Measurements from ENCODE around the gene CEACAM6. TPM values are rescaled to one million over a fixed set of nuclear protein-coding genes. Genes with fewer than 3 reads are reported as not detected.
A peak's percentile ranks its signal among the peaks of the same experiment; 100 is the strongest.

The CEACAM6 gene
- total and polyA plus RNA-seq, 2 of the 13 experiments (the other 11 are each of a cell fraction or from before 2014, with no cell fraction given) = not detected

- no peak overlapping the region for H3K4me2 ChIP-seq (ENCODE audit: low read depth, low read length)
- H2AFZ ChIP-seq (ENCODE audit: low read length) = no peak overlapping the region
- in situ Hi-C loops (cut with HindIII; ENCODE audit: extremely low pct_ligation_motif_present, low pct_unique_long_range_greater_than_20kb) (no loop called here), intact Hi-C loops (cut with micrococcal nuclease; ENCODE audit: unreplicated experiment) (loop anchor here (2.0 kb wide), 1 partner anchor 39 kb away; no protein-coding TSS in a partner anchor)
- no peak for FAIRE-seq
- no peak overlapping the region for H3K4me3 ChIP-seq (replicated peaks in 1 of 3; ENCODE audit: insufficient read depth in 1 of 3, low read depth in 2 of 3, low read length in 3 of 3)
- ATAC-seq = peak; percentile 58
- 0% methylated on average over 1 of the region's 5 CpGs for WGBS (ENCODE audit: low lambda C conversion rate)
- ChIA-PET CTCF (ENCODE audit: low intra/inter-chr PET ratio, low total read pairs) (interaction anchor here (1.2 to 1.6 kb wide), 3 partner anchors 14 to 114 kb away, joined by 3 to 12 read pairs (median 4); no protein-coding TSS in a partner anchor), POLR2A (no interaction called here)
- BruUV-seq (replicated peaks) = no TSS peak
- no peaks in the 10 kb centered on the region for H3K36me3 ChIP-seq (replicated peaks in 1 of 2; ENCODE audit: control insufficient read depth in 1 of 2, insufficient read depth in 2 of 2, low read length in 2 of 2)
- H3K9me3 ChIP-seq (ENCODE audit: low read length) = no peaks in the 10 kb centered on the region
- TF ChIP-seq IRF9 (CRISPR knock-in tag; IDR thresholded peaks at IDR 0.05; ENCODE audit: borderline replicate concordance) = no peak
- no peak for TF ChIP-seq HNF1A (IDR thresholded peaks at IDR 0.05; ENCODE audit: low read depth)
- TF ChIP-seq HNF1A (CRISPR knock-in tag; IDR thresholded peaks at IDR 0.05; ENCODE audit: borderline replicate concordance) = no peak
- TF ChIP-seq CC2D1A (CRISPR knock-in tag; IDR thresholded peaks at IDR 0.05) = no peak
- TF ChIP-seq NR2C2 (CRISPR knock-in tag; IDR thresholded peaks at IDR 0.05; ENCODE audit: borderline replicate concordance) = no peak
- no peak for TF ChIP-seq ATF7-NPFF (CRISPR knock-in tag; IDR thresholded peaks at IDR 0.05; ENCODE audit: low read depth)
- no peak for TF ChIP-seq ZNF776 (CRISPR knock-in tag; IDR thresholded peaks at IDR 0.05)
- TF ChIP-seq RBM39 (IDR thresholded peaks at IDR 0.05; ENCODE audit: low read depth, low read length, poor library complexity, severe bottlenecking) = no peak
- TF ChIP-seq ZBTB38 (CRISPR knock-in tag; IDR thresholded peaks at IDR 0.05) = no peak
- TF ChIP-seq GABPA (IDR thresholded peaks at IDR 0.05; ENCODE audit: low read depth, low read length) = no peak
- no peak for TF ChIP-seq GABPA (CRISPR knock-in tag; IDR thresholded peaks at IDR 0.05; ENCODE audit: low read depth)
- no peak for TF ChIP-seq TEF (CRISPR knock-in tag; IDR thresholded peaks at IDR 0.05)
- TF ChIP-seq KMT2B (CRISPR knock-in tag; IDR thresholded peaks at IDR 0.05) = no peak
- TF ChIP-seq ZFP36 (IDR thresholded peaks at IDR 0.05; ENCODE audit: borderline replicate concordance, low read depth, low read length, partially characterized antibody) = no peak
- TF ChIP-seq IRF2 (CRISPR knock-in tag; IDR thresholded peaks at IDR 0.05) = no peak
- no peak for TF ChIP-seq RBM22 (optimal IDR thresholded peaks at IDR 0.05; ENCODE audit: low read length)
- DNase-seq (ENCODE audit: low spot score) = no peak
- 0 out of 2 replicates have a peak, but pooled peaks cover 5% of the 10 kb centered on the region for H3K4me1 ChIP-seq (ENCODE audit: insufficient read depth, low read length)
- peaks cover 0 to 24% of the 10 kb centered on the region in 2 experiments; a peak in 3 of 5 replicates for H3K27me3 ChIP-seq (ENCODE audit: control insufficient read depth in 1 of 2, insufficient read depth in 2 of 2, low read length in 2 of 2)
- H3K79me2 ChIP-seq (ENCODE audit: insufficient read depth, low read length) = no peaks in the 10 kb centered on the region
- 0 out of 2 replicates have a peak, but pooled peaks cover under 1% of the 10 kb centered on the region for H4K20me1 ChIP-seq (ENCODE audit: insufficient read depth, low read length)
- no peak overlapping the region for H3K27ac ChIP-seq (ENCODE audit: extremely low read length, insufficient read depth, low read length)
- H3K9ac ChIP-seq (ENCODE audit: insufficient read depth, low read depth, low read length) = no peak overlapping the region
These were observed 47.9 kb upstream of the CEACAM6 start for GRCh38 chr19:41707502-41707812.
